Thymus (tissue), 11 donors: ENCODE results near the gene NPM3. TPM values are rescaled to one million over a fixed set of nuclear protein-coding genes. Genes with fewer than 3 reads are reported as not detected.

Experiments
- DNase-seq, 9 donors: peaks; one replicate each; pipeline ENCODE4 v3.0.0-alpha.2; 2013; ENCODE audit warnings: low spot score in 9 of 9, low read depth in 6 of 9, missing footprints in 1 of 9
- H3K27ac ChIP-seq, 2 donors: one replicate each; pipeline ENCODE4 v1.5.1; 2013; ENCODE audit warnings: control low read depth in 1 of 2, low read depth in 1 of 2, low read length in 1 of 2, mild to moderate bottlenecking in 1 of 2, moderate library complexity in 1 of 2
- H3K27me3 ChIP-seq, 2 donors: one replicate each; pipeline ENCODE4 v1.5.1; 2013; ENCODE audit warnings: low read length in 1 of 2; ENCODE audit not compliant: control insufficient read depth in 2 of 2, insufficient read depth in 1 of 2
- H3K36me3 ChIP-seq, 2 donors: one replicate each; pipeline ENCODE4 v1.5.1; 2013; ENCODE audit warnings: low read length in 1 of 2, mild to moderate bottlenecking in 1 of 2, moderate library complexity in 1 of 2; ENCODE audit not compliant: control insufficient read depth in 2 of 2, insufficient read depth in 2 of 2
- H3K4me1 ChIP-seq, 2 donors: one replicate each; pipeline ENCODE4 v1.5.1; 2013; ENCODE audit warnings: low read length in 2 of 2; ENCODE audit not compliant: control insufficient read depth in 2 of 2, insufficient read depth in 2 of 2
- H3K4me3 ChIP-seq, 2 donors: one replicate each; pipeline ENCODE4 v1.5.1; 2013; ENCODE audit warnings: low read length in 2 of 2, control low read depth in 1 of 2, mild to moderate bottlenecking in 1 of 2
- H3K9me3 ChIP-seq, 2 donors: one replicate each; pipeline ENCODE4 v1.5.1; 2013; ENCODE audit warnings: low read length in 1 of 2, mild to moderate bottlenecking in 1 of 2; ENCODE audit not compliant: control insufficient read depth in 2 of 2, insufficient read depth in 1 of 2
- WGBS: extraction: QIAGEN DNeasy Blood & Tissue Kit; methylation state at CpG from one replicate; pipeline ENCODE4 v1.1.7; 2013; 5-methylcytosine and 5-hydroxymethylcytosine counted together
- polyA plus RNA-seq: library from polyadenylated mRNA; stranded (reverse); fragments of 200-250 nt; gene quantifications from one replicate; pipeline ENCODE4 v1.2.3, GENCODE V29; 2013
- total RNA-seq: library from RNA; stranded (reverse); fragments of 120-200 nt; gene quantifications from one replicate; pipeline ENCODE4 v1.2.4, GENCODE V29; 2013
- donor health status: healthy.

The NPM3 gene
- total and polyA plus RNA-seq, 2 donors = 30.6 to 50.6 TPM

GRCh38 chr10:101827919-101828600, 44.8 kb upstream of the NPM3 start:
- Histone ChIP-seq H3K4me1 (peaks cover 15 to 32% of the 10 kb centered on the region in 2 donors), H3K27ac (no peak overlapping the region), H3K4me3 (no peak overlapping the region), H3K9me3 (no peaks in the 10 kb centered on the region), H3K27me3 (no peaks in the 10 kb centered on the region), H3K36me3 (no peaks in the 10 kb centered on the region)
- WGBS = 95% methylated on average over 10 of the region's 10 CpGs
- DNase-seq = no peak

GRCh38 chr10:101826852-101827434, 43.7 kb upstream of the NPM3 start:
- H3K36me3 ChIP-seq = no peaks in the 10 kb centered on the region

GRCh38 chr10:101824736-101825135, 41.5 kb upstream of the NPM3 start:
- Histone ChIP-seq H3K4me3 (no peak overlapping the region), H3K27ac (no peak overlapping the region), H3K27me3 (no peaks in the 10 kb centered on the region), H3K36me3 (no peaks in the 10 kb centered on the region), H3K4me1 (peaks cover under 1 to 15% of the 10 kb centered on the region in 2 donors), H3K9me3 (no peaks in the 10 kb centered on the region)
- DNase-seq = no peak
- WGBS = 78% methylated on average over 2 of the region's 2 CpGs

More at GRCh38 chr10:101826852-101827434, 43.7 kb upstream of the NPM3 start:
- 97% methylated on average over 5 of the region's 5 CpGs for WGBS
- Histone ChIP-seq H3K9me3 (no peaks in the 10 kb centered on the region), H3K4me3 (no peak overlapping the region), H3K27ac (no peak overlapping the region), H3K27me3 (no peaks in the 10 kb centered on the region), H3K4me1 (peaks cover 15 to 32% of the 10 kb centered on the region in 2 donors)
- no peak for DNase-seq

- H3K36me3 ChIP-seq = peaks cover 0 to 5% of the 10 kb centered on the region in 2 donors
- WGBS = 34% methylated on average over 14 of the region's 14 CpGs
- peak in 1 of 9 donors; percentile 49 for DNase-seq
- peak overlapping the region; percentile 98 to 100 for H3K4me3 ChIP-seq
- H3K27ac ChIP-seq = peak overlapping the region; percentile 96 to 100
- peaks cover 20 to 33% of the 10 kb centered on the region in 2 donors for H3K4me1 ChIP-seq
- H3K27me3 ChIP-seq = no peaks in the 10 kb centered on the region
- no peaks in the 10 kb centered on the region for H3K9me3 ChIP-seq
Measured at GRCh38 chr10:101818872-101819633, 35.8 kb upstream of the NPM3 start.

GRCh38 chr10:101818119-101818871, 35.0 kb upstream of the NPM3 start, which contains the start of gene OGA:
Gene OGA, minus strand, starts transcription at chr10:101818444. Its CDS starts 422 bp downstream, at chr10:101818022.
- peak within 1 kb of the TSS; percentile 98 to 100 for H3K4me3 ChIP-seq
- DNase-seq = peak; percentile 97 to 99 (median 98)
- no peaks in the 10 kb centered on the region for H3K9me3 ChIP-seq
- WGBS = under 1% methylated on average over 47 of the region's 47 CpGs
- peaks cover 22 to 36% of the 10 kb centered on the region in 2 donors for H3K4me1 ChIP-seq
- no peaks in the 10 kb centered on the region for H3K27me3 ChIP-seq
- H3K36me3 ChIP-seq = peaks cover under 1 to 8% of the 10 kb centered on the region in 2 donors
- H3K27ac ChIP-seq = peak within 1 kb of the TSS; percentile 96 to 100

GRCh38 chr10:101817337-101818118, 34.3 kb upstream of the NPM3 start:
- Histone ChIP-seq H3K4me3 (peak overlapping the region; percentile 98 to 100), H3K36me3 (peaks cover 8 to 12% of the 10 kb centered on the region in 2 donors), H3K27ac (peak overlapping the region; percentile 96 to 100), H3K4me1 (peaks cover 25 to 36% of the 10 kb centered on the region in 2 donors), H3K27me3 (no peaks in the 10 kb centered on the region), H3K9me3 (no peaks in the 10 kb centered on the region)
- whole genome bisulfite sequencing = under 1% methylated on average over 44 of the region's 44 CpGs
- peak in 1 of 9 donors; percentile 65 for DNase-seq

GRCh38 chr10:101816913-101817336, 33.7 kb upstream of the NPM3 start:
- 2% methylated on average over 14 of the region's 14 CpGs for WGBS
- H3K27ac ChIP-seq = peak overlapping the region in 1 of 2 donors; percentile 100
- H3K27me3 ChIP-seq = no peaks in the 10 kb centered on the region
- H3K36me3 ChIP-seq = peaks cover 14 to 17% of the 10 kb centered on the region in 2 donors
- no peaks in the 10 kb centered on the region for H3K9me3 ChIP-seq
- H3K4me3 ChIP-seq = peak overlapping the region; percentile 98 to 100
- H3K4me1 ChIP-seq = peaks cover 25 to 36% of the 10 kb centered on the region in 2 donors
- DNase-seq = no peak

GRCh38 chr10:101816376-101816775, 33.1 kb upstream of the NPM3 start:
- Histone ChIP-seq H3K9me3 (no peaks in the 10 kb centered on the region), H3K27ac (peak overlapping the region in 1 of 2 donors; percentile 100), H3K36me3 (peaks cover 18% of the 10 kb centered on the region in 2 donors), H3K4me1 (peaks cover 25 to 36% of the 10 kb centered on the region in 2 donors), H3K4me3 (peak overlapping the region; percentile 98 to 100), H3K27me3 (no peaks in the 10 kb centered on the region)
- peak in 1 of 9 donors; percentile 33 for DNase-seq
- WGBS = 5% methylated on average over 5 of the region's 5 CpGs
